GM12878 (cell line): ENCODE measurements around the gene OSBPL10.

Experiments
- BRCA1 ChIP-seq: IDR thresholded peaks from 2 replicates; pipeline ENCODE4 v1.6.1; 2011; ENCODE audit warnings: low read depth, low read length, improper control_type of control experiment
- CHD2 ChIP-seq: IDR thresholded peaks from 2 replicates; pipeline ENCODE4 v1.6.1; 2011; ENCODE audit warnings: low read depth, low read length, improper control_type of control experiment, borderline replicate concordance
- EGR1 ChIP-seq, 2 experiments: IDR thresholded peaks; 1 replicate in 1 of 2; 2 replicates in 1 of 2; pipeline ENCODE4 v1.6.1; 2011 to 2012; ENCODE audit warnings: low read depth in 2 of 2, low read length in 2 of 2, borderline replicate concordance in 1 of 2, mild to moderate bottlenecking in 1 of 2, moderate library complexity in 1 of 2
- NFIC ChIP-seq: IDR thresholded peaks from 2 replicates; pipeline ENCODE4 v1.6.1; 2012; ENCODE audit warnings: low read depth, mild to moderate bottlenecking, inconsistent platforms, low read length, moderate library complexity
- SP1 ChIP-seq: IDR thresholded peaks from one replicate; pipeline ENCODE4 v1.6.1; 2011; ENCODE audit warnings: low read depth, low read length
- TAF1 ChIP-seq: IDR thresholded peaks from 2 replicates; pipeline ENCODE4 v1.6.1; 2011; ENCODE audit warnings: mild to moderate bottlenecking, low read depth, low read length, borderline replicate concordance

- TF ChIP-seq TAF1 (no peak), CHD2 (no peak), EGR1 (IDR thresholded peaks at IDR 0.05; ENCODE audit: borderline replicate concordance in 1 of 2, low read depth in 2 of 2, low read length in 2 of 2) (no peak), SP1 (no peak), NFIC (no peak), BRCA1 (no peak)
Observed at GRCh38 chr3:31934018-31934417, 47.0 kb downstream of the OSBPL10 start.
